ENCODE data around the gene ZNF213. TPM values are rescaled to one million over a fixed set of nuclear protein-coding genes. Genes with fewer than 3 reads are reported as not detected.
A peak's percentile ranks its signal among the peaks of the same experiment; 100 is the strongest.
"Not testable (repeated sequence)": the region's sequence is repeated elsewhere in the genome, so short reads cannot be mapped to it uniquely, and the experiment has no call there.

The ZNF213 gene
- total RNA-seq, 1 donor from 2014 or later, result 4.8 TPM

DNA sequence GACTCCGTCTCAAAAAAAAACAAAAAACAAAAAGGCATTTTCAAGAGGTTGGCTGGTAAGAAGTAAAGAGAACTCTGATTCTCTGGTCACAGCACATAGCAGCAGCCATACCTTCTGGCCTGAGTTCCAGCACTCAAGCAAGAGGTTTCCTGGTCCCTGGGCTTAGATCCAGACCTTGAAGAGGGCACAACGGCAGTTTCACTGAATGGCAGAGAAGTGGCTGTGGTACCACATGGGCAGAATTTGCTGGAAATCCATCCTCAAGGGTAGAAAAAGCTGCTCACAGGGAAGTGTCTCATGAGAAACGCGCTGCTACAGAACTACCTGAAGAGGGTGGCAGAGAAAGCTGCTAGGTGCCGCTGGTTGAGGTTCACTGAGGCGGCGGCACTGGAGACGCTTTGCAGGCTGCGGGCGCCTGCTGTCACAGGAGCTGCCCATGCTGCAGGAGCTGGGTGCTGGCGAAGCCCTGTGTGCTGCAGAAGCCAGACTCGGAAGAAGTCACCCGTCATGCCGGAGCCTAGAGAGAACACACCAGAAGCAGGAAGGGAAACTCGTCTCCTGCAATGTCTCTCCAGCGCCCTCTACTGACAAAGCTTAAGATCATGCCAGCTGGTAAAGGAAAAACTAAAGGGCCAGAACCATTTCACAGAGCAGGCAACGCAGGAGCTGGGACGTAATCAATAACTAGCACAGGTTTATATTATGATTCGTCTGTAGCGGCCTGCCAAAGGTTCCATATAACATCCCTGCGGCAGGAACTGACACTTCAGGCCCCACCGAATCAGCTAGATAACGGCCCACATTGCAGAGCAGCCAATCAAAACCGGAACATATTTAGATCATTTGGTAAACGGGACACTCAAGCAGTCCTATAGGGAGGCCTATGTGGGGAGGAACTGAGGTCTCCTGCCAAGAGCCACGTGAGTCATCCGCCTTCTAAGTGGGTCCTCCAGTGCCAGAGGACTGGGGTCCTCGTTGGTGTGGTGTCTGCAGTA lies 5.4 kb upstream of the ZNF213 start:
- peak; percentile 67 for DNase-seq (ENCODE audit: low read depth, low spot score)

DNA sequence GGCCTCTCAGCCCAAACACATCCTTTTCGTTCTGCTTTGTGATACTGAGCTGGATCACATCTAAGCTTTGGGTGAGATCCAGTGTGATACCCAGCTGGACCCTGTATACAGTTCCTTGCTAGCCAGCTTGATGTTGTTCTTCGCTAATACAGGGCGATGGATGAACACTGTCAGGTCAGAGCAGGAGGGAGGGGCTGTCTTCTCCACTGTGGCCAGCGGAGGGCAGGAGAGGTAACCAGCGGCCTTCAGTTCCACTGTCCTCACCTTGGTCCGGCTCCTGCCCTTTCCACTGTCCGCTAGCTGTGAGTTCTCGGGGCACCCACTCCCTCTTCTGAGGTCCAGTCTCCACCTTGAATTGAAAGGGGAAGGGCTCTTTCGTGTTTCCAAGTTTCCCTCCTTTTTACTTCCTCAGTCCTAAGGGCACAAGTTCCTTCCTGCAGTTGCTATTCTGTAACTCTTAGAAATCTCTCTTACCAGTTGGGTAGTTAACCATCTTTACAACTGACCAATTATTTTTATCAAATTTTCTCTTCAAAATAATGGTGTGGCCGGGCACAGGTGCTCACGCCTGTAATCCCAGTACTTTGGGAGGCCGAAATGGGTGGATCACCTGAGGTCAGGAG lies 3.0 kb upstream of the ZNF213 start:
- DNase-seq (ENCODE audit: low read depth, low spot score), result no peak

GRCh38 chr16:3133844-3134243 lies 985 bp upstream of the ZNF213 start:
- DNase-seq (ENCODE audit: low read depth, low spot score), result no peak

- no peak for DNase-seq (ENCODE audit: low read depth, low spot score)
Measured at GRCh38 chr16:3135126-3135715, 392 bp downstream of the ZNF213 start.

GRCh38 chr16:3137267-3137666 lies 2.4 kb downstream of the ZNF213 start:
- no peak for DNase-seq (ENCODE audit: low read depth, low spot score)

DNA sequence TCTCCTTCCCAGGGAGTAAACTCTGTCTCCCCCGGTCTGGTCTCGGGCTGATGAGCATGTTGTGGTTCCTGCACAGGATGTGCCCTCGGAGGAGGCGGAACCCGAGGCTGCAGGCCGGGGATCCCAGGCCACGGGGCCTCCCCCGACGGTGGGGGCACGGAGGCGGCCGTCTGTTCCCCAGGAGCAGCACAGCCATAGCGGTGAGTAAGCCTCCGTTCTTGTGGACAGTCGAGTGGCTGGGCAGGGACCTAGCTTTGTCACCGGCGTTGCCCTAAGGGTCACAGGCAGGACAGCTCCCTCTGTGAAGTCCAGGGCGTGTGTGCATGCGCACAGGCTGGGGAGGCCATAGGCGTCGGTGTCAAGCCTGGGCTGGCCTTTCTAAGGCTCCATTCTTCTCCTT lies 3.5 kb downstream of the ZNF213 start:
- no peak for DNase-seq (ENCODE audit: low read depth, low spot score)

- DNase-seq (ENCODE audit: low read depth, low spot score), result no peak
Measured at GRCh38 chr16:3138823-3139426, 4.1 kb downstream of the ZNF213 start.

GRCh38 chr16:3139561-3139960 lies 4.7 kb downstream of the ZNF213 start:
- not testable (repeated sequence) for DNase-seq (ENCODE audit: low read depth, low spot score)

- no peak for DNase-seq (ENCODE audit: low read depth, low spot score)
Measured at GRCh38 chr16:3140603-3141427, 6.0 kb downstream of the ZNF213 start.

- DNase-seq (ENCODE audit: low read depth, low spot score), result no peak
Measured at GRCh38 chr16:3141781-3142311, 7.0 kb downstream of the ZNF213 start.

- DNase-seq (ENCODE audit: low read depth, low spot score), result no peak
Measured at GRCh38 chr16:3142327-3142726, 7.5 kb downstream of the ZNF213 start.

DNA sequence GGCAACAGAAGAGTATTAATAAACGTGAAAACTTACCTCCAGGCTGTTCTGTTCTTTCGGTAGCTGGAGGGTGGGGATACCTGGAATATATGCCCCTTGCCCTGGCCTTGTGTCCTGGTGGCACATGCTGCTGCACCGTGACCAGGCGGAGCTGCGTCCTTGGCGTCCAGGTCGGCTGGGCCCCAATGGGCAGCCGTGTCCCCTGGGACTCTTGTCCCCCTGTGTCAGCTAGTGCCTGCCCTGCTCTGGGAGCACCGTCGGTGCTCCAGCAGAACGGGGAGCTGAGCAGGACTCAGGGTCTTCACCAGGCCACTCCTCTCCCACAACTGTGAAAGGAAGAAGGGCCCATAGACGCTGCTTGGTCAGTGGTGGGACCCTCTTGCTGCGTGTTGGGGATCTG lies 7.9 kb downstream of the ZNF213 start:
- DNase-seq (ENCODE audit: low read depth, low spot score), result no peak

DNA sequence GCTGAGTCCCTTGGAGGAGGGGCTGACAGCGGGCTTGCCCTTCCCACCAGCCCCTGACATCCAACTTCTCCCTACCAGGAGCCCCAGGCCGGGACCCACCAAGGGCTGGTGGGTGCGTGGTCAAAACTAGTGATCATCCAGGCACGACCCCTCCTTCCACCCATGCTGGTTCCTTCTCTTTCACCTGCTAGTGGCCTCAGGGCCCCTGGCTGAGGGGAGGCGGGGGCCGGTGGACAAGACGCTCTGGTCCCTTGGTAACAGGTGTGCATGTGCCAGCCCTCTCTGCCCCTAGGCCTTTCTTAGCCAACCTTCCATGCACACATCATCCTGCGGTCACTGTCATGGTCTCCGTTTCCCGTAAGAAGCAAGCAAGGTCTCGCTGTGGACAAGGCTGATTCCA lies 8.4 kb downstream of the ZNF213 start:
- no peak for DNase-seq (ENCODE audit: low read depth, low spot score)

DNA sequence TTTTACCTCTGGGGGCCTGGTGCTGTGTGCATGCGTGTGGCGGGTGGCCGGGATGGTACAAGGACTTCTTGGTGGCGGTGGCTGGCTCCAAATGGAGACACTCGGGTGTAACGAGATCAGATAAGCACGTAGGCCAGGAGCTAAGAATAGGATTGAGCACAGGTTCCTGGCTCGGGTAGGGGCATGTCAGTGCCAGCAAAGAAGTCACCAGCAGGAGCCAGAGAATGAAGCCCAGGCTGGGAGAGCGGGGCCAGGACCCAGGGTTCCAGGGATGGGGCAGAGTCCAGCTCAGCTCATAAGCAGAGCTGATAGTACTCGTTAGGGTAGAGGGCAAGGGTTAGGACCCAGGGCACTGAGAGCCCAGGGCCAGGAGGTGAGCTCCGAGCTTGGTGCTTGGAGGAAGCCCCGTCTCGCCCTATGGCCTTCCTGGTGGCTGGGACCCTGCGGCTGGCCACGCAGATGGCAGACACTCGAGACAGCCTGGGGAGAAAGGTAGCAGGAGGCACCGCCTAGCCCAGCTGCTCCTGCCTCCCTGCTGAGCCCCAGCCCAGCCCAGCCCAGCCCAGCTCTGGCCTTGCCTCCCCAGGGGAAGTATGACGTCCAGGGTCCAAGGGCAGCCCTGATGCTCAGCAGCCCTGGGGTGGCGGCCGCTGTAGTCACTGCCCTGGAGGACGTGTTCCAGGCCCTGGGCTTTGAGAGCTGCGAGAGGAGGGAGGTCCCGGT lies 8.9 kb downstream of the ZNF213 start:
- no peak for DNase-seq (ENCODE audit: low read depth, low spot score)

GRCh38 chr16:3144321-3144983 lies 9.6 kb downstream of the ZNF213 start:
- no peak for DNase-seq (ENCODE audit: low read depth, low spot score)

GRCh38 chr16:3145151-3145550 lies 10.3 kb downstream of the ZNF213 start:
- DNase-seq (ENCODE audit: low read depth, low spot score), result no peak

DNA sequence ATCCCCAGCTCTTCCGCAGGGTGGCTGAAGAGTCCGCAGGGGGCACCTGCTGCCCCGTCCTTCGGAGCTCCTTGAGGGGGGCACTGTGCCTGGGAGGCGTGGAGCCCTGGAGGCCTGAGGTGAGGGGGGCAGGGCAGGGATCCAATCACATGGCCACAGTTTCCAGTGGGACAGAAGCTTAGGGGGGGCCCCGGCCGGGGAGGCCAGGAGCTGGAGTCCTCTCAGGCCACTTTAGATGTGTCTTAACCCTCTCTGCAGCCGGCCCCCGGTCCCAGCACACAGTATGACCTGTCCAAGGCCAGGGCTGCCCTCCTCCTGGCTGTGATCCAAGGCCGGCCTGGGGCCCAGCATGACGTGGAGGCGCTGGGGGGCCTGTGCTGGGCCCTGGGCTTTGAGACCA lies 10.8 kb downstream of the ZNF213 start:
- no peak for DNase-seq (ENCODE audit: low read depth, low spot score)

DNA sequence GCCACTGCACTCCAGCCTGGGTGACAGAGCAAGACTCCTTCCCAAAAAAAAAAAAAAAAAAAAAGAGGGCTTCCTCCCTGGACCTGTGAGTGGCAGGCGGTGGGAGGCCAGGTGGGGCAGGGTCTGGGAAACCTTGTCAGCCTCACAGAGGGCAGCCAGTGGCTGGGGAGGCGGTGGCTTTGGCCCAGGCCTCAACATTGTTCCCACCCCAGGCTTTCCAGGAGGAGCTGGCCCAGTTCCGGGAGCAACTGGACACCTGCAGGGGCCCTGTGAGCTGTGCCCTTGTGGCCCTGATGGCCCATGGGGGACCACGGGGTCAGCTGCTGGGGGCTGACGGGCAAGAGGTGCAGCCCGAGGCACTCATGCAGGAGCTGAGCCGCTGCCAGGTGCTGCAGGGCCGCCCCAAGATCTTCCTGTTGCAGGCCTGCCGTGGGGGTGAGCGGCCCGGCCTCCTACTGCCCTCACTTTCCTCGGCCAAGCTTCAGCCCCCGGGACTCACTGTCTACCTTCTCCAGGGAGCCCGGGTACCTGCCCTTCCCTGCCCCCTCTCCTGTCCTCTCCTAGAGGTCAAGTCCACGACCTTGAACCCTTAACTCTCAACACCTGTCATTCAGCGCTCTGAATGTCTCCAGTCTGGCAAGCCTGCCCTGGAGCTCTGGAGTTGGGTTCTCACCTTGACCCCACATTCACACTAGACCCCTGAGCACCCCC lies 12.4 kb downstream of the ZNF213 start:
- DNase-seq (ENCODE audit: low read depth, low spot score), result no peak

- DNase-seq (ENCODE audit: low read depth, low spot score), result no peak
Measured at GRCh38 chr16:3147757-3148104, 12.9 kb downstream of the ZNF213 start.

Data from pulmonary artery endothelial cell (primary cell).